ENCODE measurements around the gene TRIM3. TPM values are rescaled to one million over a fixed set of nuclear protein-coding genes. Genes with fewer than 3 reads are reported as not detected.

TRIM3 gene
- total and polyA plus RNA-seq, 2 of the 8 experiments (the other 6 are each of a cell fraction or from before 2014, with no cell fraction given), result 10.7 to 14.3 TPM

- TF ChIP-seq ATF2 (IDR thresholded peaks at IDR 0.05; ENCODE audit: low read length), result no peak
These were observed at the start of gene TRIM3 (continued) for GRCh38 chr11:6473451-6474412.

All from H1 (cell line).